ENCODE measurements around the gene CPE.
"Not testable (repeated sequence)": the region's sequence is repeated elsewhere in the genome, so short reads cannot be mapped to it uniquely, and the experiment has no call there.

Gene CPE

GRCh38 chr4:165476214-165477098, 97.6 kb downstream of the CPE start:
- no peak overlapping the region for H3K9ac ChIP-seq (ENCODE audit: low read length)
- no peaks in the 10 kb centered on the region for H3K36me3 ChIP-seq (ENCODE audit: control insufficient read depth, insufficient read depth, low read length)
- H3K4me1 ChIP-seq (ENCODE audit: control insufficient read depth, insufficient read depth, low read length), result no peaks in the 10 kb centered on the region
- no peaks in the 10 kb centered on the region for H3K27me3 ChIP-seq (ENCODE audit: control insufficient read depth, insufficient read depth, low read length)
- H3K9me3 ChIP-seq (ENCODE audit: control insufficient read depth, low read length), result no peaks in the 10 kb centered on the region
- no peak overlapping the region for H3K4me3 ChIP-seq (ENCODE audit: low read length)

GRCh38 chr4:165477799-165478198, 99.0 kb downstream of the CPE start:
- no peaks in the 10 kb centered on the region for H3K9me3 ChIP-seq (ENCODE audit: control insufficient read depth, low read length)
- H3K4me1 ChIP-seq (ENCODE audit: control insufficient read depth, insufficient read depth, low read length), result no peaks in the 10 kb centered on the region
- H3K9ac ChIP-seq (ENCODE audit: low read length), result no peak overlapping the region
- no peaks in the 10 kb centered on the region for H3K27me3 ChIP-seq (ENCODE audit: control insufficient read depth, insufficient read depth, low read length)
- H3K4me3 ChIP-seq (ENCODE audit: low read length), result no peak overlapping the region
- H3K36me3 ChIP-seq (ENCODE audit: control insufficient read depth, insufficient read depth, low read length), result no peaks in the 10 kb centered on the region

- Histone ChIP-seq H3K9ac (ENCODE audit: low read length) (no peak overlapping the region), H3K9me3 (ENCODE audit: control insufficient read depth, low read length) (no peaks in the 10 kb centered on the region), H3K4me1 (ENCODE audit: control insufficient read depth, insufficient read depth, low read length) (no peaks in the 10 kb centered on the region), H3K27me3 (ENCODE audit: control insufficient read depth, insufficient read depth, low read length) (no peaks in the 10 kb centered on the region), H3K4me3 (ENCODE audit: low read length) (no peak overlapping the region), H3K36me3 (ENCODE audit: control insufficient read depth, insufficient read depth, low read length) (no peaks in the 10 kb centered on the region)
Observed at GRCh38 chr4:165478260-165478659, 99.5 kb downstream of the CPE start.

GRCh38 chr4:165481053-165481835, 102.4 kb downstream of the CPE start:
- Histone ChIP-seq H3K4me3 (ENCODE audit: low read length) (no peak overlapping the region), H3K36me3 (ENCODE audit: control insufficient read depth, insufficient read depth, low read length) (no peaks in the 10 kb centered on the region), H3K9ac (ENCODE audit: low read length) (no peak overlapping the region), H3K9me3 (ENCODE audit: control insufficient read depth, low read length) (no peaks in the 10 kb centered on the region), H3K27me3 (ENCODE audit: control insufficient read depth, insufficient read depth, low read length) (no peaks in the 10 kb centered on the region), H3K4me1 (ENCODE audit: control insufficient read depth, insufficient read depth, low read length) (no peaks in the 10 kb centered on the region)

GRCh38 chr4:165489786-165490185, 111.0 kb downstream of the CPE start:
- no peaks in the 10 kb centered on the region for H3K27me3 ChIP-seq (ENCODE audit: control insufficient read depth, insufficient read depth, low read length)
- no peak overlapping the region for H3K4me3 ChIP-seq (ENCODE audit: low read length)
- no peaks in the 10 kb centered on the region for H3K36me3 ChIP-seq (ENCODE audit: control insufficient read depth, insufficient read depth, low read length)
- H3K4me1 ChIP-seq (ENCODE audit: control insufficient read depth, insufficient read depth, low read length), result no peaks in the 10 kb centered on the region
- H3K9me3 ChIP-seq (ENCODE audit: control insufficient read depth, low read length), result no peaks in the 10 kb centered on the region
- no peak overlapping the region for H3K9ac ChIP-seq (ENCODE audit: low read length)

GRCh38 chr4:165492583-165492982, 113.8 kb downstream of the CPE start:
- not testable (repeated sequence) for H3K9me3 ChIP-seq (ENCODE audit: control insufficient read depth, low read length); H3K27me3 ChIP-seq (ENCODE audit: control insufficient read depth, insufficient read depth, low read length); H3K9ac ChIP-seq (ENCODE audit: low read length); H3K36me3 ChIP-seq (ENCODE audit: control insufficient read depth, insufficient read depth, low read length); H3K4me3 ChIP-seq (ENCODE audit: low read length); H3K4me1 ChIP-seq (ENCODE audit: control insufficient read depth, insufficient read depth, low read length)

- H3K9me3 ChIP-seq (ENCODE audit: control insufficient read depth, low read length), result no peaks in the 10 kb centered on the region
- no peaks in the 10 kb centered on the region for H3K36me3 ChIP-seq (ENCODE audit: control insufficient read depth, insufficient read depth, low read length)
- H3K9ac ChIP-seq (ENCODE audit: low read length), result no peak overlapping the region
- no peak overlapping the region for H3K4me3 ChIP-seq (ENCODE audit: low read length)
- no peaks in the 10 kb centered on the region for H3K27me3 ChIP-seq (ENCODE audit: control insufficient read depth, insufficient read depth, low read length)
- no peaks in the 10 kb centered on the region for H3K4me1 ChIP-seq (ENCODE audit: control insufficient read depth, insufficient read depth, low read length)
Observed at GRCh38 chr4:165493359-165493758, 114.6 kb downstream of the CPE start.

- H3K4me1 ChIP-seq (ENCODE audit: control insufficient read depth, insufficient read depth, low read length), result no peaks in the 10 kb centered on the region
- H3K36me3 ChIP-seq (ENCODE audit: control insufficient read depth, insufficient read depth, low read length), result no peaks in the 10 kb centered on the region
- no peak overlapping the region for H3K9ac ChIP-seq (ENCODE audit: low read length)
- no peak overlapping the region for H3K4me3 ChIP-seq (ENCODE audit: low read length)
- H3K9me3 ChIP-seq (ENCODE audit: control insufficient read depth, low read length), result no peaks in the 10 kb centered on the region
- H3K27me3 ChIP-seq (ENCODE audit: control insufficient read depth, insufficient read depth, low read length), result no peaks in the 10 kb centered on the region
Observed at GRCh38 chr4:165502916-165503907, 124.4 kb downstream of the CPE start.

GRCh38 chr4:165504184-165504583, 125.4 kb downstream of the CPE start:
- H3K27me3 ChIP-seq (ENCODE audit: control insufficient read depth, insufficient read depth, low read length), result no peaks in the 10 kb centered on the region
- H3K4me1 ChIP-seq (ENCODE audit: control insufficient read depth, insufficient read depth, low read length), result no peaks in the 10 kb centered on the region
- H3K9ac ChIP-seq (ENCODE audit: low read length), result no peak overlapping the region
- H3K36me3 ChIP-seq (ENCODE audit: control insufficient read depth, insufficient read depth, low read length), result no peaks in the 10 kb centered on the region
- H3K9me3 ChIP-seq (ENCODE audit: control insufficient read depth, low read length), result no peaks in the 10 kb centered on the region
- H3K4me3 ChIP-seq (ENCODE audit: low read length), result no peak overlapping the region

- Histone ChIP-seq H3K9ac (ENCODE audit: low read length) (no peak overlapping the region), H3K36me3 (ENCODE audit: control insufficient read depth, insufficient read depth, low read length) (no peaks in the 10 kb centered on the region), H3K27me3 (ENCODE audit: control insufficient read depth, insufficient read depth, low read length) (no peaks in the 10 kb centered on the region), H3K4me1 (ENCODE audit: control insufficient read depth, insufficient read depth, low read length) (no peaks in the 10 kb centered on the region), H3K4me3 (ENCODE audit: low read length) (no peak overlapping the region), H3K9me3 (ENCODE audit: control insufficient read depth, low read length) (no peaks in the 10 kb centered on the region)
Observed at GRCh38 chr4:165505958-165506837, 127.4 kb downstream of the CPE start.

GRCh38 chr4:165506849-165507248, 128.0 kb downstream of the CPE start:
- Histone ChIP-seq H3K27me3 (ENCODE audit: control insufficient read depth, insufficient read depth, low read length) (no peaks in the 10 kb centered on the region), H3K36me3 (ENCODE audit: control insufficient read depth, insufficient read depth, low read length) (no peaks in the 10 kb centered on the region), H3K4me3 (ENCODE audit: low read length) (no peak overlapping the region), H3K9me3 (ENCODE audit: control insufficient read depth, low read length) (no peaks in the 10 kb centered on the region), H3K9ac (ENCODE audit: low read length) (no peak overlapping the region), H3K4me1 (ENCODE audit: control insufficient read depth, insufficient read depth, low read length) (no peaks in the 10 kb centered on the region)

Data from mucosa of stomach (tissue), 1 donor.